GM12874 (cell line): ENCODE results near the gene SPPL3.

Source experiments
- CTCF ChIP-seq: IDR thresholded peaks from 2 replicates; pipeline ENCODE4 v1.5.1; 2011; ENCODE audit warnings: low read depth, mild to moderate bottlenecking, control low read depth, low read length, moderate library complexity; ENCODE audit not compliant: insufficient read depth

Gene SPPL3

DNA sequence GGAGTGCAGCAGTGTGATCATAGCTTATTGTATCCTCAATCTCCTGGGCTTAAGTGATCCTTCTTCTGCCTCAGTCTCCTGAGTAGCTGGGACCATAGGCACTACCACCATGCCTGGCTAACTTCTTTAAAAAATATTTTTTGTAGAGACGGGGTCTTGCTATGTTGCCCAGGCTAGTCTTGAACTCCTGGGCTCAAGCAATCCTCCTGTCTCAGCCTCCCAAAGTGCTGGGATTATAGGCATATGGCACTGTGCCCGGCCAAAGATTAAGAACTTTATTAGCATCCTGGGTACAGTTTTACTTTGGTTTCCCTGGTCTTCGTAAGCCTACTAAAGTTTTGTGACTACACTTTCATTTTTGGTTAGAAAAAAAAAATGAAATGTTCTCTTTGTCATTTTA lies 94.1 kb downstream of the SPPL3 start:
- no peak for TF ChIP-seq CTCF

GRCh38 chr12:120804428-120804827 lies 99.7 kb downstream of the SPPL3 start:
- TF ChIP-seq CTCF: no peak

GRCh38 chr12:120801146-120801545 lies 103.0 kb downstream of the SPPL3 start:
- TF ChIP-seq CTCF: no peak

GRCh38 chr12:120800665-120801064 lies 103.5 kb downstream of the SPPL3 start:
- no peak for TF ChIP-seq CTCF

DNA sequence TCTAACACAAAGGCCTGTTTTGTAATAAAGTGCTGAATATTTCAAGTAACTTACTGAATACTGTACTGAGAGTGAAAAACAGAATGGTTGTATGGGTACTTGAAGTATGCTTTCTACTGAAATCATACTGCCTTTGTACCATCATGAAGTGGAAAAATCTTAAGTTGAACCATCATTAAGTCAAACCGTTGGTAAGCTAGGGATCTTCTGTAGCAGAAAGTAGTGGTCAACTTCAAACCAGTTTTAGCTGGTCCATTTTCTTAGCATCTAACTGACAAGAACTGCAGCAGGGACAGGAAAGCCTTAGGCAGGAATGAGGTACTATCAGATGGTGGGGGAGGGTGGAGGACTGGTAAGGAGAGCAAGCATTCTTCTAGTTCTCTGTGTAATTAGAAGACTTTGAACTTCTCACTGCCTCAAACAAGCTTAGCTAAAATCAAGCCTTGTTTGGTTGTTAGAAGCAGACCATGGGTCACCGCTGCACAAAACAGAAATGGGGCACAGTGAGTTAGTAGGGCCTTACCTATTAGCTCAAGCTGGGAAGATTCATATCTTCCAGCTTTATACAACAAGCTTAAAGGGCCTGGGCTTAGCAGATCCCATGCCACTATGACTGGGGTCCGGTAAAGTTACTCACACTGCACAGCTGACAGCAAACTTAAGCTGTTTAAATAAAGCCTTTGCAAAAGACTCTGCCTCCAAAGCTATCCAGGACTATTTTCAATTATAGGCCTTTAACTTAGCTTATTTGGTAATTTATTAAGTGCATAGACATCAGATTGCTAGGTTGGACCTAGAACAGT lies 104.7 kb downstream of the SPPL3 start:
- TF ChIP-seq CTCF: no peak

DNA sequence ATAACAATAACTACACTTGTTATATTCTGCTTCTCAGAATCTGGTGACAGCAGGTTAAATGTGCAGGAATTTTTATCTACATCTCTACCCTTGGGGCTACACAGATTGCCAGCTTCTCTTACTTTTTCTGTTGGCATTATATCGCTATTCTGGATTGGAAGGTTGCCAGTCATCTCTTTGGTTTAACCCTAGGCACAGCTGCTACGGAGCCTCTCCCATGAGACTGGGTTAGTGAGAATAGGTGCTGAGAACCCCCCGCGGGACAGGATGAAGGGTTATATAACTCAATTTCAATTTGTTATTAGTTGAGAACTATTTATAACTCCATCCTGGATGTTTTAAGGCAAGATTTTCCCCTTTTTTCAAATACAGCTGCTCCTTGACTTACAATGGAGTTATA lies 105.5 kb downstream of the SPPL3 start:
- no peak for TF ChIP-seq CTCF

- no peak for TF ChIP-seq CTCF
Observed at GRCh38 chr12:120797677-120798642, 106.2 kb downstream of the SPPL3 start.
